Stimulated activated effector memory CD8-positive, alpha-beta T cell treated with anti-CD3 and anti-CD28 coated beads, Interleukin-12 subunit alpha, Interleukin-12 subunit beta, amount 100 ng/mL, for 72 hours (primary cell): ENCODE data around the gene COL16A1.
A peak's percentile ranks its signal among the peaks of the same experiment; 100 is the strongest.

Experiments
- ATAC-seq: fragments of 150-1000 bp; cut with Tn5 transposase; 2 replicates; pipeline ENCODE4 v1.10.0; 2021
- DNase-seq, 2 donors: peaks; one replicate each; pipeline ENCODE4 v3.0.0; 2021 to 2022; ENCODE audit warnings: low spot score in 2 of 2
- H3K27ac Mint-ChIP-seq: one replicate; pipeline ENCODE4 v1.8.0; 2022; ENCODE audit warnings: mild to moderate bottlenecking, mixed read lengths
- H3K36me3 Mint-ChIP-seq: one replicate; pipeline ENCODE4 v1.8.0; 2022; ENCODE audit warnings: mild to moderate bottlenecking, mixed read lengths
- H3K4me1 Mint-ChIP-seq: one replicate; pipeline ENCODE4 v1.8.0; 2022; ENCODE audit warnings: mixed read lengths
- H3K4me3 Mint-ChIP-seq: one replicate; pipeline ENCODE4 v1.8.0; 2022; ENCODE audit warnings: mild to moderate bottlenecking, mixed read lengths
- H3K9me3 Mint-ChIP-seq: one replicate; pipeline ENCODE4 v1.8.0; 2022; ENCODE audit warnings: mixed read lengths

Gene COL16A1

DNA sequence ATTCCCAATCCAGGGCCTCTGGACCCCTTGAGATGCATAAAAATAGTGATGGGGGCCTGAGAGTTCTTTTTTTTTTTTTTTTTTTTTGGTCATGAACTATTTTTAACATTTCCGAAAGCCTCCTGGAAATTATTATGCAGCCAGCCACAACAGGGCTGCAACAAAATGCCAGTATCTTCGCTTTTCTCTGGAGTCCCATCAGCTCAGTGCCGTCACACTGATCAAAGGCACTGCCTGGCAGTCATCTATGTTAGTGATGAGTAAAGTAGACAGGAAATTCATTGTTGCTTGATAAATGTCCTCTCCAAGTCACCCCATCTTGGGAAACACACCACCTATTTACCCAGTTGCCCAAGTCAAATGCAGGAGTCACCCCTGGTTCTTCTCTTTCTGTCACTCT is 43.9 kb downstream of the COL16A1 start:
- peak overlapping the region; percentile 3 for H3K27ac Mint-ChIP-seq
- no peaks in the 10 kb centered on the region for H3K9me3 Mint-ChIP-seq
- H3K4me1 Mint-ChIP-seq = no peaks in the 10 kb centered on the region
- ATAC-seq (no peak), DNase-seq (no peak)
- H3K4me3 Mint-ChIP-seq = no peak overlapping the region
- H3K36me3 Mint-ChIP-seq = no peaks in the 10 kb centered on the region

DNA sequence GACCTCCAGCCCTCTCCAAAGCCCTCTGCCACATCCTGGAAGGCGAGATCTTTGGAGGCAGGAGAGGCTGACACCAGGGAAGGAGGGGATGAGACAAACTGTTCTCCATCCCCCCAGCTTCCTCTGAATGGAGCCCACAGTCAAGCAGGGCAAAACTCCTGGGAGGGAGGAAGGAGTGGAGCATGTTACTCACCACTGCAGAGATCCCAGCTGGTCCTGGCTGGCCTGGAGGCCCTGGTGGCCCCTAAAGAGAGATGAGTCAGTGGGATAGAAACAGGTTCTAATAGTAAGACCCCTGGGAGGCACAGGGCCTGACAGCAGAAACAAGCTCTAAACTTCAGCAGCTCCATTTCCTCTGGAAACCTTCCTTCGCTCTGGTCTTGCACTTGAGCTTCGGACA is 45.1 kb downstream of the COL16A1 start:
- H3K4me3 Mint-ChIP-seq = no peak overlapping the region
- H3K9me3 Mint-ChIP-seq = no peaks in the 10 kb centered on the region
- H3K36me3 Mint-ChIP-seq = no peaks in the 10 kb centered on the region
- peak overlapping the region; percentile 34 for H3K27ac Mint-ChIP-seq
- DNase-seq = no peak
- ATAC-seq = no peak
- H3K4me1 Mint-ChIP-seq = no peaks in the 10 kb centered on the region

DNA sequence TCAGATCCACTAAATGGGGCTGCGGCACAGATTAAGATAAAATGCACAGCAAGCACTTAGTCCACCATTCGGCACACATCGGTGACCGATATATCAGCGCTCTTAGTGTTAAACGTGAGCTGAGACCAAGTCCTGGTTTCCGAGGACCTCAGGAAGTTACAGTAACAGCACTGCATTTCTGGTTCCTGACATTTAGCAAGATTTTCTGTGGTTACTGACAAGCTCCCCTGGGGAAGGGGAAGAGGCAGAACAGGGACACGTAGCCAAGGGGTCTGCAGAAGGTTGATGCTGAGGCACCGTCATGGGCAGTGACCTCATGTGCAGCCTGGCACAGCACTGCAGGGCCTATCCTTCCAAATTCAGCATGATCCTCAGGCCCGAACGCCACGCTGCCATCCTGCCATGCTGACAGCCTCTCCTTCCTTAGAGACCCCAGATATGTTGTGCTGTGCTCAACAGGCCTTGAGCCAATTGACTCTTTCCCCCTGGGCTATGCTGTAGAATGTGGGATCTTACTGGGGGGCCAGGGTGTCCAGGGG is 45.8 kb downstream of the COL16A1 start:
- Mint-ChIP-seq H3K4me1 (no peaks in the 10 kb centered on the region), H3K36me3 (no peaks in the 10 kb centered on the region), H3K4me3 (no peak overlapping the region), H3K9me3 (no peaks in the 10 kb centered on the region), H3K27ac (peak overlapping the region; percentile 34)
- no peak for ATAC-seq
- DNase-seq = no peak

DNA sequence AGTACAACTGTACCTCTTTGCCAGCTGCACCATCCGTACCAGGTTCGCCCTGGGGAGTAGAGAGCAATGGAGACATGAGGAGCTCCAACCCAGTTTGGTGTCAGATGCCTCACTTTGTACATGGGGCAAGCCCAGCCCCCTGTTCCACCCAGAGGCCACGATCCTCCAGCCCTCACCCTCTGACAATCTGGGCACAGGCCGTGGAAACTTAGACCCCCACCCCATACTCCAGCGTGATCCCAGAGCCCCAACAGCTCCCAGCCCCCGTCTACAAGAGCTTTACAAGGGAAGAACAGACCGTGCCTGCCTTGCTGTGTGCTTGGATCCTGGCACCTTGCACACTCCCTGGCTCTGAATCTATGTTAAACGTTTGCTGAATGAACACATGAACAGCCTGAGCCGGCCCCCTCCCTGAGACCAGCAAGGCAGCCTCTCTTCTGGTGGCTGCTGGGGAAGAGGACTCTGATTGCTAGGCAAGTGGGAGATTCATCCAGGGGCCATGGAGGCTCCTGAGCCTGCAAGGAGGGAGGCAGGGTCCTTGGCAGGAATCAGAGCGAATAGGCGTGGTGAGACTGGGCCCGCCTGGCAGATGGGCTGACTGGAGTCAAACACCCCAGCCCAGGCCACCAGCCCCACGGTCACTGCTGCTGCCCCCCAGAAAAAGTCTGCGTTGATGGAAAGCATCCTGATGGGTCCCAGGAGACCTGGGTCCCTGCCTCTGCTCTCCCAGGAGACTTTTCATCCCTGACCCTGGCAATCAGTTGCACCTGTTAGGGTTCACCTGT is 46.6 kb downstream of the COL16A1 start:
- Mint-ChIP-seq H3K4me1 (no peaks in the 10 kb centered on the region), H3K36me3 (no peaks in the 10 kb centered on the region), H3K9me3 (no peaks in the 10 kb centered on the region), H3K27ac (peak overlapping the region; percentile 37), H3K4me3 (no peak overlapping the region)
- ATAC-seq (no peak), DNase-seq (no peak)

DNA sequence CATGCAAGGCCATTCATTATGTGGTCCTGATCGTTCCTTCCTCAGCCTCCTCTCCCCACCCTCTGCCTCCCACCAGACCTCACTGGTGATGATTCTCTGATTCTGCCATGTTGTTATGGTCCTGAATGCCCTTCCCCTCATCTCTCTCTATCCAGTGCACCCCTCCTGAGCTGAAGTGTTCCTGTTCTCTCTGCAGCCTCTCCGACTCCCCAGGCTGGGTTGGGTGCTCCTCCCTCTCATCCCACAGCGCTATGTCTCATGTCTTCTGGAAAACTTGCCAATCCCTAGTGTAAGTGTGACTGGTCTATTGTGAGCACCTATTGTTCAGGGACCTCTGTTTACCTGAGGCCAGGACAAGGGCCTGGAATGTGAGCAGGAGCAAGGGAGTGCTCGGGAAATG is 48.1 kb downstream of the COL16A1 start:
- Mint-ChIP-seq H3K4me1 (no peaks in the 10 kb centered on the region), H3K4me3 (no peak overlapping the region), H3K27ac (peak overlapping the region; percentile 49), H3K36me3 (no peaks in the 10 kb centered on the region), H3K9me3 (no peaks in the 10 kb centered on the region)
- ATAC-seq (no peak), DNase-seq (no peak)

DNA sequence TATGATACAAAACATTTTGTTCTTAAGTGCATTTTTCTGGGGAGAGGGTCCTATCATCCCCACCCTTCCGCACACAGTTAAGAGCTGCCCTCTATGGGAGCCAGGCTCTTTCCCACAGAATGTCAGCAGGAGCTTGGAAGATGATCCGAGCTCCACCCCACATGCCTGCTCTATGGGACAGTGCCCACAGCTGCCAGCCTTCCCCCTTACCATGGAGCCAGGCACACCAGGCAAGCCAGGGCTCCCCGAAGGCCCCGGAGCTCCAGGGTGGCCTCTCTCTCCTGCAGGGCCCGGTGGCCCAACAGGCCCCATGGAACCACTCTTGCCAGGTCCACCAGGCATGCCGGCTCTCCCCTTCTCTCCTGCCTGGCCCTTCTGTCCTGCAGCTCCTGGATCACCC is 48.7 kb downstream of the COL16A1 start:
- Mint-ChIP-seq H3K4me3 (no peak overlapping the region), H3K4me1 (no peaks in the 10 kb centered on the region), H3K9me3 (no peaks in the 10 kb centered on the region), H3K27ac (peak overlapping the region; percentile 49), H3K36me3 (no peaks in the 10 kb centered on the region)
- ATAC-seq (no peak), DNase-seq (no peak)

DNA sequence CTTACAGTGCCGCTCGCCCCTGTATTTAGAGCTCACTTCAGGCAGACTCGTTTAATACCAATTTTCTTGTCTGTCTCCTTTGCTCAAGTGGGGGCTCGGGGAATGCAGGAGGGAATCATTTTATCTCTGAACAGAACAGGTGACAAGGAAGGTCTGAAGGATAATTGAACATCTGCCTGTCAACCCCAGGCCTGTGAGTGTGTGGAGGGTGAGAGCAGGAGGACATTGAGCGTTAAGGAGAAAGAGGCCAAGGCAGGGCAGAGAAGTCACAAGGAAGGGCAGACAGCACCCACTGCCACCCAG is 49.4 kb downstream of the COL16A1 start:
- no peak for ATAC-seq
- no peak for DNase-seq
- Mint-ChIP-seq H3K4me1 (no peaks in the 10 kb centered on the region), H3K36me3 (no peaks in the 10 kb centered on the region), H3K4me3 (no peak overlapping the region), H3K27ac (no peak overlapping the region), H3K9me3 (no peaks in the 10 kb centered on the region)

DNA sequence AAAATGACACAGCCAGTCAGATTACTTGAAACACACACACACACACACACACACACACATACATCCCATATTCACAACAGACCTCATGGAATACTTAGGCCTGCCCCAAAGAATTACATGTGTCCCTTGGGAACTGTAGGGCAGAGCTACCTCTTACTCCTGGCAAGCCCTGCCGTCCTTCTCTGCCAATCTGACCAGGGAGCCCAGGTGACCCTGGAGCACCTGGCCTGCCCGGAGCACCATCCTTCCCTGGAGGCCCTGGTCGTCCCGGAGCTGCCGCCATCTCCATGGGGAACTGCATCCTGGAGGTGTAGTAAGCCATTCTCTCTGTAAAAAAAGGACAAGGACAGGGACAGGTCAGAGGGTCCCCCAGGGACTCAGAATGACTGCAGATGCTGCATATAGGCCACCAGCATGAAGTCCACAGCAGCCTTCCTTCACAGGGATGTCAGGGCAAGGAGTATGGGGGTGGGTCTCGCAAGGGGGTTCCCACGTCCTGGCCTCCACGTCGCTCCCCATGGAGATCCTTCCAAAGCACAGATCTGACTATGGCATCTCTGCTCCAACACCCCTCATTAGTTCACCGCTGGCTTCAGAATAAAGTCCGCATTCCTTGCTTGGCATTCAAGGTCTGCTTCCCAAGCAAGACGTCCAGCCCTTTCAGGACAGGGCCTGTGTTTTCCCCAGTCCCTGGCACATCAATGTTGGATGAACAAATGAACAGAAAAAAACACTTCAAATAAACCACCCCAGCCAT is 49.9 kb downstream of the COL16A1 start:
- Mint-ChIP-seq H3K27ac (no peak overlapping the region), H3K4me1 (no peaks in the 10 kb centered on the region)
- ATAC-seq = no peak

DNA sequence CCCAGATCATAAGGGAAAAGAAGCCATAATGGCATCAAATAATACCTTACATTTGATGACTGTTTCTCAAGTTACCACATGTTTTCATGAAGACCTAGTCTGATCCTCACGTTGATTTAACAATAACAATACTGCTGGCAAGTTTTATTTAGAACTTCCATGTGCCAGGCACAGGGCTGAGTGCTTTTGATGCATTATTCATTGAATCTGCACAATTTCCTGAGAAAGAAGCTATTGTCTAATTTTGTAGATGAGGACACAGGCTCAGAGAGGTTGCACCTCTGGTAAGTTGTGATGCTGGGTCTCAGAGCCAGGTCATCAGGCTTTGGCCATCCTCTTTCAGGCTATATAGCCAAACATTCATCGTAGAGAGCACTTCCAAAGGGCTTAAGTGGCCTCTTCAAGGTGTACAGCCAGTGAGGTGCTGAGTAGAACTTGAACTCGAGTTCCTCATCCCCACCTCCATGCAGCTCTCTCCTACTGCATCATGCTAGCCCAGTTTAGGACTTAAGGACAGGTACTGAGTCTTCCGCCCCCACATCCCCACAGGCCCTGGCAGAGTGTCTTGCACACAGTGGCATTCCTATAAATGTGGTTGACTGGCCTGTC is 50.8 kb downstream of the COL16A1 start:
- no peak overlapping the region for H3K27ac Mint-ChIP-seq
- no peak for DNase-seq
- no peak for ATAC-seq
- H3K36me3 Mint-ChIP-seq = no peaks in the 10 kb centered on the region
- no peak overlapping the region for H3K4me3 Mint-ChIP-seq
- no peaks in the 10 kb centered on the region for H3K9me3 Mint-ChIP-seq
- no peaks in the 10 kb centered on the region for H3K4me1 Mint-ChIP-seq

More for the DNA sequence above, 49.9 kb downstream of the COL16A1 start:
- H3K4me3 Mint-ChIP-seq = no peak overlapping the region
- no peak for DNase-seq
- H3K36me3 Mint-ChIP-seq = no peaks in the 10 kb centered on the region
- H3K9me3 Mint-ChIP-seq = no peaks in the 10 kb centered on the region

DNA sequence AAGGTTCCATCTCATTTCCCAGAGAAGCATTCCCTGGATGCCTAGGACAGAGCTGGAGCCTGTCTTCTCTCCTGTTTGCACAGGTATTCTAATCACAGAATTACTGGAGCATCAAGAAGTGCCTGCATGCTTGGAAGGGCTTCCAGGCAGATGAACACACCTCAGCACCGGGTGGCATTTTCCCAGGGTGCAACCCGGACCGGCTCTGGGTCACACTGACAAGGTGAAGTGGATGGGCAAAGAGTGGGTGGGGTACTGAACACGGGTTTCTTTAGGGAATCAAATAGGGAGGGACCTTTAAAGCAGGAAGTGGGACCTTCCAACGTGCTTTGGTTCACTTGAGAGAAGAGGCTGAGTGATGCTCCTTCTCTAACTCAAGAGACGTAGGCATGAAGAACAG is 52.1 kb downstream of the COL16A1 start:
- Mint-ChIP-seq H3K36me3 (no peaks in the 10 kb centered on the region), H3K9me3 (no peaks in the 10 kb centered on the region), H3K4me1 (peaks cover 7% of the 10 kb centered on the region), H3K4me3 (no peak overlapping the region), H3K27ac (no peak overlapping the region)
- ATAC-seq = no peak
- no peak for DNase-seq

DNA sequence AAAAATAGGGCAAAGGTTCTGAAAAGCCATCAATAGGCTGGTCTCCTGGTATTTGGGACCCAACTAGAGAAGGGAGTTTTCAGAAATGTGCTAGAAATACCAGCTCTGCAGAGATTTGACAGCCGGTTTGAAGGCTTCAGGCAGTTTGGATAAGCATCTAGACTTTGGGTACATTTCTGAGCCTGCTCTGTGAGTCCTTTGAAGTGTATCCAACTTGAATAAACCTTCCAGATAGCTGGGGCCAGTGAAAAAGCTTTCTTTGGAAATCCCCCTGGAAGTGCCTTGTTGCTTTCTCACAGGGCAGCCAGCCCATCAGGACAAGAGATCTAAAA is 52.8 kb downstream of the COL16A1 start:
- ATAC-seq = no peak
- no peak overlapping the region for H3K27ac Mint-ChIP-seq
- peaks cover 13% of the 10 kb centered on the region for H3K4me1 Mint-ChIP-seq
- H3K4me3 Mint-ChIP-seq = no peak overlapping the region
- H3K36me3 Mint-ChIP-seq = no peaks in the 10 kb centered on the region
- no peak for DNase-seq
- no peaks in the 10 kb centered on the region for H3K9me3 Mint-ChIP-seq

DNA sequence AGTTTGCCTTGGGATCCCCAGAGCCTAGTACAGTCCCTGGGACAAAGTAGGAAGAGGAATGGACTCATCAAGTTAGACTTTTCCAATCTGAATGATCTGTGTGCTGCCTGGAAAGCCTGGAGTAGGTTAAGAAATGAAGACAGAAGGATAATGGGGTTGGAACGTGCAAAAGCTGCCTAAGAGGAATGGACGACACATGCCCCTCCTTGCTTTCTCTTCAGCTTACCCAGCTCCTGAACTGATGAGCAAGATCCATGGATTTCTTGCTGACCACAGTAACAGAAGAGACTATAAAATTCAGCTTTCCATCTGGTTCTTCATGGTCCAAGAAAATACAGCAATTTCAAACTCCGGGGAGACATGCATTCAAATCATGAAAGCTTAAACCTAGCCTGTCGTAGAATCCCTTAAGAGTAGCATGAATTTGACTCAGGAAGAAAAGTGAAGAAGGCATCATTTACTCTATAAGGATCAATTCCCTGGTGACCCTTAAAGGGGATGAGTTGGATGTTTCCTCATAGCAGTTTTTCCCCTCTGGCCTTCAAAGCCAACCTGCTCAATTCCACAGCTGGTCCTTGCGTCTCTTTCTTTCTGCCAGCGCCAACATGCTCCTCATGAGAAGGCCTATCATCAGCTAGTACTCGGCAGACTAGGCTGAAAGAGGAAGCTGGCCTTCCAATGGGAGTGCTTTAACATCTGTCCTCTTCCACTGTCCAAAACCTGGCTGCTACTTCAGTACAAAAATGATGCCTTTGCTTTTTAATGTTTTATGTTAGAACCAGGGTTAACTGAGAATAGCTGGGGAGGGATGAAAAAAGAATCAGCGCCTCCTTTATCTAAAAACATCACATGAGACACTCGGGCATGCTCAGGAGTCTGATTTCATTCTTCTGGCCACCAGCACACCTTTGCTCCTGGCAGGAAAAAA is 53.4 kb downstream of the COL16A1 start:
- H3K27ac Mint-ChIP-seq = peak overlapping the region; percentile 37

DNA sequence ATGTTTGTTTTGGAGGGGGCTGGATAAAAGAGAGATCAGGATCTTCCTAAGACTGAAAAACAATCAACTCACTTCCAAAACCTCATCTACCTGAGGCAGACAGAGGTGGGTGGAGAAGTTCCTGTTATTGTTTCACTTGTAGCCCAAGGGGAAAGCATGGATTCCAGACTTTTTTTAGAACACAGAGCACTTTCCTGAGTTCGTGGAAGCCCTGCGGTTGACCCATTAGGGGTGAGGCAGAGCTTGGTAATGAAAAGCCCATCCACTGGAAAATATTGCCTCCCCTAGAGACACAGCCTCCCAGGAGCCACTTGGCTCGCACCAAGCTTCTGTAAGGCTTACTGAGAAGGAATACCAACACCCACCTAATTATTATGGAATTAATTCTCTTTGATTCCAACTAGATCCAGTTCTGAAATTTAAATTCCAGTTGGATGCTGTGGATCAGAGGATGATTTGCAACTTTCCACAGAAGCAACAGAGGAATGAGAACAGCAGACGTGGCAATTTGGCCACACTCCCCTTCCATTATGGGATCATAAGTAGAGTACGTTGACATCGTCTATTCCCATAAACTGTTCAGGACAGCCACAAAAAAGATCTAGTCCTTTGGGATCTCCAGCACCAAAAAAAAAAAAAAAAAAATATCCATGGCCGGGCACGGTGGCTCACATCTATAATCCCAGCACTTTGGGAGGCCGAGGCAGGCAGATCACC is 55.0 kb downstream of the COL16A1 start:
- ATAC-seq = no peak
- Mint-ChIP-seq H3K4me1 (peaks cover 27% of the 10 kb centered on the region), H3K36me3 (peaks cover 16% of the 10 kb centered on the region), H3K4me3 (no peak overlapping the region), H3K9me3 (no peaks in the 10 kb centered on the region), H3K27ac (no peak overlapping the region)
- no peak for DNase-seq

More for the DNA sequence above, 53.4 kb downstream of the COL16A1 start:
- peaks cover 19% of the 10 kb centered on the region for H3K4me1 Mint-ChIP-seq
- ATAC-seq = no peak
- no peak overlapping the region for H3K4me3 Mint-ChIP-seq
- DNase-seq = no peak
- no peaks in the 10 kb centered on the region for H3K36me3 Mint-ChIP-seq
- no peaks in the 10 kb centered on the region for H3K9me3 Mint-ChIP-seq

DNA sequence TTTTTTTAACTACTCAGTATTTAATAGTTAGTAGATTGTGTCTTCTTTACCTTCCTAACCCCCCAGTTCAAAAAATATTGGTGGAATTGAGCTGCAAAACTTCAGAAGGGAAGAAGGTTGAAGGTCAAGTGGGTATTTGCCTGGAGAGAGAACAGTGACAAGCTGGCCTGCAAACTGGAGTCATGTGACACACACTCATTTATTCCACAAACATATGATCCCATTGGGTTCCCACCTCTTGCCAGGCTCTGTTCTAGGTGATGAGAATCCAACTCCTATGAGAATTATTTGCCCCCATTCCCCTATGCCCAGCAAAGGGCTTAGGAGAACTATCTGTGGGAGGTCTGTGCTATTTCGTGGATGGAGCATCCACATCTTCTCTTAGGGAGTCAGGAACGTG is 55.6 kb downstream of the COL16A1 start:
- Mint-ChIP-seq H3K9me3 (no peaks in the 10 kb centered on the region), H3K36me3 (peaks cover 16% of the 10 kb centered on the region), H3K27ac (no peak overlapping the region), H3K4me1 (peaks cover 27% of the 10 kb centered on the region), H3K4me3 (no peak overlapping the region)
- ATAC-seq (no peak), DNase-seq (no peak)
